H9 (cell line): Measurements from ENCODE around the gene GABPB2. TPM values are rescaled to one million over a fixed set of nuclear protein-coding genes. Genes with fewer than 3 reads are reported as not detected.

ENCODE experiments used
- DNase-seq: peaks from one replicate; pipeline ENCODE4 v3.0.0-alpha.2; 2017
- H2AFZ ChIP-seq: one replicate; pipeline ENCODE4 v1.6.1; 2013; ENCODE audit warnings: mild to moderate bottlenecking, low read length, control low read depth, moderate library complexity
- H2AK5ac ChIP-seq: 2 replicates; pipeline ENCODE4 v1.6.1; 2013; ENCODE audit warnings: low read length, control low read depth, mixed read lengths; ENCODE audit not compliant: insufficient read length
- H2BK120ac ChIP-seq: one replicate; pipeline ENCODE4 v1.6.1; 2013; ENCODE audit warnings: low read depth, mild to moderate bottlenecking, low read length, control low read depth, inconsistent platforms; ENCODE audit not compliant: poor library complexity, severe bottlenecking
- H2BK12ac ChIP-seq: 2 replicates; pipeline ENCODE4 v1.6.1; 2013; ENCODE audit warnings: low read length, control low read depth, mixed read lengths, low read depth; ENCODE audit not compliant: insufficient read length
- H2BK15ac ChIP-seq: 2 replicates; pipeline ENCODE4 v1.6.1; 2013; ENCODE audit warnings: low read depth, low read length, control low read depth
- H2BK20ac ChIP-seq: one replicate; pipeline ENCODE4 v1.6.1; 2013; ENCODE audit warnings: low read depth, mild to moderate bottlenecking, low read length, control low read depth, inconsistent platforms; ENCODE audit not compliant: poor library complexity, severe bottlenecking
- H2BK5ac ChIP-seq: 2 replicates; pipeline ENCODE4 v1.6.1; 2013; ENCODE audit warnings: low read length, control low read depth, mixed read lengths; ENCODE audit not compliant: insufficient read length
- H3K14ac ChIP-seq: 2 replicates; pipeline ENCODE4 v1.6.1; 2013; ENCODE audit warnings: low read length, control low read depth; ENCODE audit not compliant: insufficient read depth
- H3K18ac ChIP-seq: 2 replicates; pipeline ENCODE4 v1.6.1; 2013; ENCODE audit warnings: low read depth, mild to moderate bottlenecking, mixed read lengths, low read length, control low read depth; ENCODE audit not compliant: insufficient read length
- H3K23ac ChIP-seq: 2 replicates; pipeline ENCODE4 v1.6.1; 2013; ENCODE audit warnings: low read length, control low read depth, mixed read lengths, low read depth; ENCODE audit not compliant: insufficient read length
- H3K23me2 ChIP-seq: 2 replicates; pipeline ENCODE4 v1.6.1; 2013; ENCODE audit warnings: low read depth, mild to moderate bottlenecking, mixed read lengths, low read length, control low read depth; ENCODE audit not compliant: insufficient read length, poor library complexity, severe bottlenecking
- H3K27ac ChIP-seq: 2 replicates; pipeline ENCODE4 v1.5.1; 2013; ENCODE audit warnings: low read length, control low read depth, mixed read lengths, low read depth; ENCODE audit not compliant: insufficient read length
- H3K27me3 ChIP-seq: 2 replicates; pipeline ENCODE4 v1.6.1; 2013; ENCODE audit warnings: low read length, control low read depth, inconsistent platforms; ENCODE audit not compliant: insufficient read depth
- H3K4ac ChIP-seq: 2 replicates; pipeline ENCODE4 v1.6.1; 2013; ENCODE audit warnings: low read depth, mild to moderate bottlenecking, control low read depth, inconsistent platforms, low read length, moderate library complexity
- H3K4me1 ChIP-seq: 2 replicates; pipeline ENCODE4 v1.6.1; 2013; ENCODE audit warnings: low read length, control low read depth, inconsistent platforms; ENCODE audit not compliant: insufficient read depth
- H3K4me2 ChIP-seq: 2 replicates; pipeline ENCODE4 v1.6.1; 2013; ENCODE audit warnings: low read length, control low read depth, mixed read lengths; ENCODE audit not compliant: insufficient read length, insufficient read depth
- H3K56ac ChIP-seq: 2 replicates; pipeline ENCODE4 v1.6.1; 2013; ENCODE audit warnings: low read depth, mild to moderate bottlenecking, mixed read lengths, low read length, control low read depth; ENCODE audit not compliant: insufficient read length
- H3K79me1 ChIP-seq: 2 replicates; pipeline ENCODE4 v1.6.1; 2013; ENCODE audit warnings: low read depth, mild to moderate bottlenecking, moderate library complexity, low read length, control low read depth, inconsistent platforms; ENCODE audit not compliant: insufficient read depth, poor library complexity, severe bottlenecking
- H3K79me2 ChIP-seq: 2 replicates; pipeline ENCODE4 v1.6.1; 2013; ENCODE audit warnings: low read length, control low read depth, inconsistent platforms; ENCODE audit not compliant: insufficient read depth
- H3K9ac ChIP-seq: 2 replicates; pipeline ENCODE4 v1.6.1; 2013; ENCODE audit warnings: low read length, control low read depth, mixed read lengths; ENCODE audit not compliant: insufficient read length; ENCODE audit errors: extremely low read depth
- H3K9me3 ChIP-seq: one replicate; pipeline ENCODE4 v1.6.1; 2013; ENCODE audit warnings: low read depth, low read length, inconsistent platforms; ENCODE audit not compliant: control insufficient read depth
- H3T11ph ChIP-seq: one replicate; pipeline ENCODE4 v1.6.1; 2013; ENCODE audit warnings: mild to moderate bottlenecking, low read length, control low read depth, inconsistent platforms
- H4K20me1 ChIP-seq: one replicate; pipeline ENCODE4 v1.6.1; 2013; ENCODE audit not compliant: control insufficient read depth, insufficient read length, insufficient read depth
- H4K5ac ChIP-seq: 2 replicates; pipeline ENCODE4 v1.6.1; 2013; ENCODE audit warnings: low read depth, mild to moderate bottlenecking, mixed read lengths, low read length, control low read depth; ENCODE audit not compliant: insufficient read length
- H4K8ac ChIP-seq: replicated peaks from 2 replicates; pipeline ENCODE4 v1.6.1; 2013; ENCODE audit warnings: low read length, control low read depth, mixed read lengths, low read depth; ENCODE audit not compliant: insufficient read length
- H4K91ac ChIP-seq: 2 replicates; pipeline ENCODE4 v1.6.1; 2013; ENCODE audit warnings: low read depth, mild to moderate bottlenecking, moderate library complexity, mixed read lengths, low read length, control low read depth; ENCODE audit not compliant: insufficient read length
- H3K27ac Mint-ChIP-seq, 3 experiments: 2 replicates in 2 of 3; 3 replicates in 1 of 3; pipeline ENCODE4 v1.8.0; 2020 to 2021; ENCODE audit warnings: mixed read lengths in 3 of 3, mild to moderate bottlenecking in 1 of 3, moderate library complexity in 1 of 3
- H3K27me3 Mint-ChIP-seq: 2 replicates; pipeline ENCODE4 v1.8.0; 2021; ENCODE audit warnings: low read depth, mild to moderate bottlenecking, moderate library complexity, mixed read lengths
- H3K36me3 Mint-ChIP-seq, 3 experiments: 2 replicates in 2 of 3; 3 replicates in 1 of 3; pipeline ENCODE4 v1.8.0; 2020 to 2021; ENCODE audit warnings: low read depth in 3 of 3, mixed read lengths in 3 of 3; ENCODE audit not compliant: insufficient read depth in 1 of 3
- H3K4me1 Mint-ChIP-seq, 2 experiments: 2 replicates each; pipeline ENCODE4 v1.8.0; 2020; ENCODE audit warnings: mixed read lengths in 2 of 2
- H3K4me3 Mint-ChIP-seq, 2 experiments: 2 replicates in 1 of 2; 3 replicates in 1 of 2; pipeline ENCODE4 v1.8.0; 2020 to 2021; ENCODE audit warnings: mild to moderate bottlenecking in 2 of 2, mixed read lengths in 2 of 2, moderate library complexity in 1 of 2
- H3K9me3 Mint-ChIP-seq, 2 experiments: 2 replicates in 1 of 2; 3 replicates in 1 of 2; pipeline ENCODE4 v1.8.0; 2020; ENCODE audit warnings: mild to moderate bottlenecking in 2 of 2, mixed read lengths in 2 of 2, moderate library complexity in 1 of 2
- CTCF ChIP-seq: fragments of 200-600 bp; sonication (generic); conservative IDR thresholded peaks from 3 replicates; pipeline ENCODE4 v1.8.0; 2021; ENCODE audit warnings: antibody characterized with exemption, mild to moderate bottlenecking
- WGBS: extraction: QIAGEN DNeasy Blood & Tissue Kit; methylation state at CpG from one replicate; pipeline ENCODE4 v1.1.7; 2013; ENCODE audit warnings: missing lambda C conversion rate, low lambda C conversion rate, mixed read lengths; ENCODE audit not compliant: insufficient read length; ENCODE audit errors: extremely low coverage; 5-methylcytosine and 5-hydroxymethylcytosine counted together
- total RNA-seq: library from RNA; stranded (reverse); gene quantifications from 2 replicates; pipeline ENCODE4 v1.2.1, GENCODE V29; 2021

Gene GABPB2
- total RNA-seq, 1 experiment from 2014 or later: 4.1 TPM

- no peak overlapping the region for H4K91ac ChIP-seq
- H3K18ac ChIP-seq: no peak overlapping the region
- H3K4me1 Mint-ChIP-seq: peaks cover 34 to 43% of the 10 kb centered on the region in 2 experiments
- H3K79me1 ChIP-seq: no peaks in the 10 kb centered on the region
- no peak overlapping the region for H3K56ac ChIP-seq
- no peak overlapping the region for H2BK15ac ChIP-seq
- H3T11ph ChIP-seq: no peak overlapping the region
- H2AK5ac ChIP-seq: no peak overlapping the region
- peak overlapping the region; percentile 51 for H3K9ac ChIP-seq
- H2AFZ ChIP-seq: no peak overlapping the region
- no peaks in the 10 kb centered on the region for H3K9me3 ChIP-seq
- no peak overlapping the region for H2BK20ac ChIP-seq
- no peak overlapping the region for H2BK12ac ChIP-seq
- no peak overlapping the region for H4K5ac ChIP-seq
- H3K79me2 ChIP-seq: no peaks in the 10 kb centered on the region
- H3K4me1 ChIP-seq: peaks cover 22% of the 10 kb centered on the region; the same call in 1 of the 2 replicates
- no peak overlapping the region for H3K23ac ChIP-seq
- peak overlapping the region; percentile 85 to 86 for H3K4me3 Mint-ChIP-seq
- H3K4ac ChIP-seq: no peak overlapping the region
- H2BK5ac ChIP-seq: no peak overlapping the region
- no peak overlapping the region for H2BK120ac ChIP-seq
- H3K27ac Mint-ChIP-seq: peak overlapping the region in 1 of 3 experiments; percentile 50; a peak in 1 of 7 replicates
- peaks cover 4% of the 10 kb centered on the region for H4K20me1 ChIP-seq
- no peak for TF ChIP-seq CTCF
- no peak overlapping the region for H4K8ac ChIP-seq
- no peak overlapping the region for H3K27ac ChIP-seq
- no CpG with 5 or more reads among the region's 43 CpGs for WGBS
- no peaks in the 10 kb centered on the region; the same call in 1 of the 2 replicates for H3K27me3 ChIP-seq
- 0 out of 2 replicates have a peak overlapping the region, but pooled peaks have one; percentile 8 for H3K14ac ChIP-seq
- peaks cover 24% of the 10 kb centered on the region for H3K23me2 ChIP-seq
- peak overlapping the region; percentile 90 for H3K4me2 ChIP-seq
- H3K36me3 Mint-ChIP-seq: peaks cover 0 to 2% (median 0%) of the 10 kb centered on the region in 3 experiments; a peak in 1 of 7 replicates
- H3K27me3 Mint-ChIP-seq: peaks cover 31% of the 10 kb centered on the region
- no peak for DNase-seq
- H3K9me3 Mint-ChIP-seq: no peaks in the 10 kb centered on the region
These were observed 74.9 kb downstream of the GABPB2 start for GRCh38 chr1:151145304-151146071.
